ENCODE data around the gene ARHGAP29. TPM values are rescaled to one million over a fixed set of nuclear protein-coding genes. Genes with fewer than 3 reads are reported as not detected.
"Not testable (repeated sequence)": the region's sequence is repeated elsewhere in the genome, so short reads cannot be mapped to it uniquely, and the experiment has no call there.

The ARHGAP29 gene
- total RNA-seq, 1 donor, result 77.2 TPM

- DNase-seq (ENCODE audit: low read depth), result peak; percentile 57
- no peak overlapping the region for H3K4me3 ChIP-seq (ENCODE audit: low read depth, low read length)
- TF ChIP-seq, protein P1, sequence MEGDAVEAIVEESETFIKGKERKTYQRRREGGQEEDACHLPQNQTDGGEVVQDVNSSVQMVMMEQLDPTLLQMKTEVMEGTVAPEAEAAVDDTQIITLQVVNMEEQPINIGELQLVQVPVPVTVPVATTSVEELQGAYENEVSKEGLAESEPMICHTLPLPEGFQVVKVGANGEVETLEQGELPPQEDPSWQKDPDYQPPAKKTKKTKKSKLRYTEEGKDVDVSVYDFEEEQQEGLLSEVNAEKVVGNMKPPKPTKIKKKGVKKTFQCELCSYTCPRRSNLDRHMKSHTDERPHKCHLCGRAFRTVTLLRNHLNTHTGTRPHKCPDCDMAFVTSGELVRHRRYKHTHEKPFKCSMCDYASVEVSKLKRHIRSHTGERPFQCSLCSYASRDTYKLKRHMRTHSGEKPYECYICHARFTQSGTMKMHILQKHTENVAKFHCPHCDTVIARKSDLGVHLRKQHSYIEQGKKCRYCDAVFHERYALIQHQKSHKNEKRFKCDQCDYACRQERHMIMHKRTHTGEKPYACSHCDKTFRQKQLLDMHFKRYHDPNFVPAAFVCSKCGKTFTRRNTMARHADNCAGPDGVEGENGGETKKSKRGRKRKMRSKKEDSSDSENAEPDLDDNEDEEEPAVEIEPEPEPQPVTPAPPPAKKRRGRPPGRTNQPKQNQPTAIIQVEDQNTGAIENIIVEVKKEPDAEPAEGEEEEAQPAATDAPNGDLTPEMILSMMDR (IDR thresholded peaks at IDR 0.05; ENCODE audit: insufficient read depth, low read length), result no peak
Measured at GRCh38 chr1:94160811-94161210, 76.6 kb downstream of the ARHGAP29 start.

- TF ChIP-seq, protein P1 (IDR thresholded peaks at IDR 0.05; ENCODE audit: insufficient read depth, low read length), result no peak
- no peak for DNase-seq (ENCODE audit: low read depth)
Measured at GRCh38 chr1:94156096-94156625, 81.2 kb downstream of the ARHGAP29 start.

GRCh38 chr1:94154989-94155388, 82.4 kb downstream of the ARHGAP29 start:
- H3K4me3 ChIP-seq (ENCODE audit: low read depth, low read length), result no peak overlapping the region
- peak; percentile 17 for DNase-seq (ENCODE audit: low read depth)
- TF ChIP-seq, protein P1 (IDR thresholded peaks at IDR 0.05; ENCODE audit: insufficient read depth, low read length), result no peak

More at GRCh38 chr1:94156096-94156625, 81.2 kb downstream of the ARHGAP29 start:
- H3K4me3 ChIP-seq (ENCODE audit: low read depth, low read length), result no peak overlapping the region

DNA sequence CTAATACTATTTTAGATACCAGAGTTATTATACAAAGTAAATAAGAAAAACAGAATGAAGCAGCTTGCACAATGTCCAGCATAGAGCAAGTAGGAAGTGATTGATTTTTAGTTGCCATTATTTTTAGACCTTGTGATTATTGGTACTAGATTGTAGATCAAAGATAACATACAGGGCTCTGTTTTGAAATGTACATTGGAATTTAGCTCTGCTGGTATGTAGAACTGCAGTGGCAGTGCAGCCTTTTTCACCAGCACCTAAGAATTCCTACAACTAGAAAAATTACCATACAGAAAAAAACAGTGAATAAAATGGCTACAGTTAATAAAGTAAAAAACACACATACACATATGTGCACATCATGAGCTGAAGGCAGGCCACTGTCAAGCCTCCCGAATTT, 84.3 kb downstream of the ARHGAP29 start:
- TF ChIP-seq, protein P1 (IDR thresholded peaks at IDR 0.05; ENCODE audit: insufficient read depth, low read length), result no peak
- no peak for DNase-seq (ENCODE audit: low read depth)
- H3K4me3 ChIP-seq (ENCODE audit: low read depth, low read length), result no peak overlapping the region

- DNase-seq (ENCODE audit: low read depth); H3K4me3 ChIP-seq (ENCODE audit: low read depth, low read length): not testable (repeated sequence)
Measured at GRCh38 chr1:94149166-94149565, 88.2 kb downstream of the ARHGAP29 start.

DNA sequence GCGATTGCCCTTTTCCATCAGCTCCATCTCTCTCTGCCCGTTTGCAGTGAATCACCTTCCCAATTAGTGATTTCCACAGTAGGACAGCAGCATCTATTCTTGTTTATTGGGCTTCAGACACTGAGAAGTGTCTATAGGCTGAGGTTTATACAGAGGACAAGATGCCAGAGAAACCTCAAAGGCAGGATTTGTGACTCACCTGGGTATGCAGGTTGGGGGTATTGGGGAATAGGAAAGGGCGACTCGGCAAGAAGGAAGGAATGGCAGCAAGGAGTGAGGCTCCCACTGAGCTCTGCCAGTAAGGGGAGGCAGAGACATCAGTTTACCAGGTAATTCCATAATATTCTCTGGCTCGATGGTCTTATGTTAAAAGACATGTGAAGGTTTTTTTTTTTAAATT, 91.1 kb downstream of the ARHGAP29 start:
- TF ChIP-seq, protein P1 (IDR thresholded peaks at IDR 0.05; ENCODE audit: insufficient read depth, low read length), result no peak
- DNase-seq (ENCODE audit: low read depth), result no peak
- no peak overlapping the region for H3K4me3 ChIP-seq (ENCODE audit: low read depth, low read length)

- DNase-seq (ENCODE audit: low read depth), result no peak
- H3K4me3 ChIP-seq (ENCODE audit: low read depth, low read length), result no peak overlapping the region
- TF ChIP-seq, protein P1 (IDR thresholded peaks at IDR 0.05; ENCODE audit: insufficient read depth, low read length), result no peak
Measured at GRCh38 chr1:94144836-94145235, 92.5 kb downstream of the ARHGAP29 start.
